ENCODE measurements around the gene PPL. TPM values are rescaled to one million over a fixed set of nuclear protein-coding genes. Genes with fewer than 3 reads are reported as not detected.
A peak's percentile ranks its signal among the peaks of the same experiment; 100 is the strongest.

Gene PPL
- polyA plus RNA-seq, 1 donor, result 1.7 TPM

GRCh38 chr16:4888428-4889135 lies 48.4 kb downstream of the PPL start:
- DNase-seq, result no peak

- no peak for DNase-seq
These were observed 50.8 kb downstream of the PPL start for GRCh38 chr16:4886151-4886550.

GRCh38 chr16:4884972-4885874 lies 51.7 kb downstream of the PPL start:
- no peak for DNase-seq

- DNase-seq, result no peak
These were observed 52.7 kb downstream of the PPL start for GRCh38 chr16:4884209-4884608.

- no peak for DNase-seq
These were observed 53.4 kb downstream of the PPL start for GRCh38 chr16:4883501-4883900.

GRCh38 chr16:4882633-4883285 lies 54.2 kb downstream of the PPL start:
- no peak for DNase-seq

GRCh38 chr16:4882000-4882632 lies 54.8 kb downstream of the PPL start:
- peak; percentile 60 for DNase-seq

GRCh38 chr16:4880006-4880580 lies 56.9 kb downstream of the PPL start:
- no peak for DNase-seq

GRCh38 chr16:4879049-4879448 lies 57.9 kb downstream of the PPL start:
- DNase-seq, result no peak

- no peak for DNase-seq
These were observed 59.6 kb downstream of the PPL start for GRCh38 chr16:4877380-4877685.

GRCh38 chr16:4876646-4877379 lies 60.1 kb downstream of the PPL start:
- DNase-seq, result no peak

GRCh38 chr16:4874666-4875065 lies 62.3 kb downstream of the PPL start:
- no peak for DNase-seq

GRCh38 chr16:4873091-4873490 lies 63.9 kb downstream of the PPL start:
- DNase-seq, result no peak

GRCh38 chr16:4871071-4871470 lies 65.9 kb downstream of the PPL start:
- DNase-seq, result no peak

- DNase-seq, result no peak
These were observed 66.7 kb downstream of the PPL start for GRCh38 chr16:4870138-4870671.

GRCh38 chr16:4869147-4869805 lies 67.7 kb downstream of the PPL start:
- no peak for DNase-seq

- no peak for DNase-seq
These were observed 68.4 kb downstream of the PPL start for GRCh38 chr16:4868535-4868934.

- no peak for DNase-seq
These were observed 68.9 kb downstream of the PPL start for GRCh38 chr16:4868026-4868425.

GRCh38 chr16:4866586-4866985 lies 70.4 kb downstream of the PPL start:
- DNase-seq, result no peak

GRCh38 chr16:4865231-4865860 lies 71.6 kb downstream of the PPL start:
- no peak for DNase-seq

GRCh38 chr16:4864728-4865127 lies 72.2 kb downstream of the PPL start:
- no peak for DNase-seq

Measured in hindlimb muscle (tissue), 1 donor.